GM21360 (cell line): ENCODE results near the gene TSPAN11.

ENCODE experiments used
- ATAC-seq: cut with Tn5 transposase; IDR thresholded peaks from one replicate; pipeline ENCODE4 v1.9.1; 2021; ENCODE audit warnings: mild to moderate bottlenecking, moderate library complexity; ENCODE audit not compliant: unreplicated experiment

The TSPAN11 gene

GRCh38 chr12:31034372-31034771 lies 107.8 kb downstream of the TSPAN11 start:
- no peak for ATAC-seq

GRCh38 chr12:31035226-31035625 lies 108.7 kb downstream of the TSPAN11 start:
- ATAC-seq = no peak

GRCh38 chr12:31035967-31036665 lies 109.6 kb downstream of the TSPAN11 start:
- ATAC-seq = no peak

GRCh38 chr12:31037028-31037427 lies 110.5 kb downstream of the TSPAN11 start:
- ATAC-seq = no peak

- no peak for ATAC-seq
Observed at GRCh38 chr12:31037931-31038330, 111.4 kb downstream of the TSPAN11 start.

GRCh38 chr12:31041033-31041564 lies 114.6 kb downstream of the TSPAN11 start:
- no peak for ATAC-seq
